SK-MEL-5 (cell line): ENCODE data around the gene TRIM24. TPM values are rescaled to one million over a fixed set of nuclear protein-coding genes. Genes with fewer than 3 reads are reported as not detected.

Experiments used
- DNase-seq: peaks from one replicate; pipeline ENCODE4 v3.0.0-alpha.2; 2016; ENCODE audit warnings: low read depth, low spot score
- in situ Hi-C: cut with HindIII; loops from 2 replicates; pipeline ENCODE4 v1.10.0; 2016; ENCODE audit warnings: low sequenced_read_pairs, high pct_unique_total_duplicates, low pct_unique_long_range_greater_than_20kb
- small RNA-seq, 2 experiments: library from RNA; depleted of rRNA; stranded (forward); fragments of <200 nt; gene quantifications; one replicate each; pipeline ENCODE3, GENCODE V24; 2014
- total RNA-seq: library from RNA; depleted of rRNA; stranded (reverse); fragments of >200 nt; shearing (Covaris generic); gene quantifications from 2 replicates; pipeline ENCODE4 v1.2.3, GENCODE V29; 2014; rRNA removed

The TRIM24 gene
- total RNA-seq, 1 experiment from 2014 or later: 11.9 TPM

DNA sequence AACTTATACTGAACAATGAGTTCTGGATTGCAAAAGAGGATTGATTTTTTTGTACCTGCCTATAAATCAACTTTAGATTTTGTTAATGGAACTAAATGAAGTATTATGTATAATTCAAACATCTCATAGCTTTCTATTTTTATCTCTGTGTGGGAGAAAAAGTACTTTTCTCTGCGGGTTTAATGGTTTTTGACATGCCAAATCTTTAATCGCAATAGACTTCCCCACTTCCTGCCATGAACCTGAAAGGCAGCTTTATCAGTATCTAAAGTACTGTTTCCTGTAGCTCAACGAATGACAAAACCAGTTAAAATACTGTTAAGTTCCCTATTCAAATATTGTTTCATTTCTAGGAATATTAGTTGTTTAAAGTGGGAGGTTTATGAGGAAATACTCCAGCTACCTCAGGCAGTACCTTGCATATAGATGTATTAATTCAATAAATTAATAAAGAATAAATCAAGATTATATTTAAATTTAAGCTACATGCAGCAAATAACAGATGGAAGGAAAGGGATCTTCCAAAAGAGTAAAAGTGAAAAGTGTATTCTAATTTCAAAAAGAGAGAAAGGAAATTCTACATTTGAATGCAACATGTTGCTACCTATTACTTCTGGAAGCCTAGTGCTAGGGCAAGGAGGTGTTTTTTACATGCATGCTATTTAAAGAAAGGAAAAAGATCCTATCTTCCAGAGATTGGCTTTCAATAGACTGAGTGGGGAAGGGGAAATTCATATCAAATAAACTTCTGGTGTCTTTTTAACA lies 165.2 kb downstream of the TRIM24 start:
- in situ Hi-C loops: no loop called here
- no peak for DNase-seq

GRCh38 chr7:138625849-138626230 lies 165.8 kb downstream of the TRIM24 start:
- in situ Hi-C loops: no loop called here
- no peak for DNase-seq

- no peak for DNase-seq
- in situ Hi-C loops: no loop called here
Measured at GRCh38 chr7:138626846-138627245, 166.8 kb downstream of the TRIM24 start.

DNA sequence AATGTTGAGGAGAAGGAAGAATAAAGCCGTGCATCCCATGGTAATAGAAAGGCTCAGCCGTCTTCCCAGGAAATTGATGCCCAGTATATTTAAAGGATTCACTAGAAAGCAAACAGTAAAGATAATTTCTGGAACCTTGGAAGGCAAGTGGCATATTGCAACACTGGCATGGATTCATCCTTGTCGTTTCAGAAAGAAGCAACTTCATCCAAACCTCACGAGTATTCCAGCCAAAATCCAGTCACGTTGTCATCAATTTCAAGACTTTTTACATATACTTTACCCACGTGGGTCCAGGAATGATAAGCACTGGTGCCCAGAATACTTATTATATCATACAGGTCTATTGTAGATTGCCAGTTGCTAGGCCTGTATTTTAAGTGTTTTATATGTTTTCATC lies 167.3 kb downstream of the TRIM24 start:
- in situ Hi-C loops: no loop called here
- no peak for DNase-seq

- in situ Hi-C loops: no loop called here
- no peak for DNase-seq
Measured at GRCh38 chr7:138630059-138630610, 170.1 kb downstream of the TRIM24 start.

- DNase-seq: no peak
- in situ Hi-C loops: no loop called here
Measured at GRCh38 chr7:138632384-138632783, 172.3 kb downstream of the TRIM24 start.

GRCh38 chr7:138632826-138633602 lies 173.0 kb downstream of the TRIM24 start:
- in situ Hi-C loops: no loop called here
- DNase-seq: no peak

Small RNA genes lying within 50 kb of the gene (small RNA-seq; reads per million reads assigned to genes)
- 0 reads per million in 2 experiments for gene RF00561

Other genes starting within 250 kb of the TRIM24 start
- not detected in 2 replicates for gene SVOPL, start 241.1 kb downstream of the TRIM24 start, total RNA-seq